HG02610 (cell line): Measurements from ENCODE around the gene APCDD1L.

ENCODE experiments used
- ATAC-seq: cut with Tn5 transposase; IDR thresholded peaks from one replicate; pipeline ENCODE4 v1.9.1; 2021; ENCODE audit warnings: mild to moderate bottlenecking, moderate library complexity; ENCODE audit not compliant: unreplicated experiment

Gene APCDD1L

DNA sequence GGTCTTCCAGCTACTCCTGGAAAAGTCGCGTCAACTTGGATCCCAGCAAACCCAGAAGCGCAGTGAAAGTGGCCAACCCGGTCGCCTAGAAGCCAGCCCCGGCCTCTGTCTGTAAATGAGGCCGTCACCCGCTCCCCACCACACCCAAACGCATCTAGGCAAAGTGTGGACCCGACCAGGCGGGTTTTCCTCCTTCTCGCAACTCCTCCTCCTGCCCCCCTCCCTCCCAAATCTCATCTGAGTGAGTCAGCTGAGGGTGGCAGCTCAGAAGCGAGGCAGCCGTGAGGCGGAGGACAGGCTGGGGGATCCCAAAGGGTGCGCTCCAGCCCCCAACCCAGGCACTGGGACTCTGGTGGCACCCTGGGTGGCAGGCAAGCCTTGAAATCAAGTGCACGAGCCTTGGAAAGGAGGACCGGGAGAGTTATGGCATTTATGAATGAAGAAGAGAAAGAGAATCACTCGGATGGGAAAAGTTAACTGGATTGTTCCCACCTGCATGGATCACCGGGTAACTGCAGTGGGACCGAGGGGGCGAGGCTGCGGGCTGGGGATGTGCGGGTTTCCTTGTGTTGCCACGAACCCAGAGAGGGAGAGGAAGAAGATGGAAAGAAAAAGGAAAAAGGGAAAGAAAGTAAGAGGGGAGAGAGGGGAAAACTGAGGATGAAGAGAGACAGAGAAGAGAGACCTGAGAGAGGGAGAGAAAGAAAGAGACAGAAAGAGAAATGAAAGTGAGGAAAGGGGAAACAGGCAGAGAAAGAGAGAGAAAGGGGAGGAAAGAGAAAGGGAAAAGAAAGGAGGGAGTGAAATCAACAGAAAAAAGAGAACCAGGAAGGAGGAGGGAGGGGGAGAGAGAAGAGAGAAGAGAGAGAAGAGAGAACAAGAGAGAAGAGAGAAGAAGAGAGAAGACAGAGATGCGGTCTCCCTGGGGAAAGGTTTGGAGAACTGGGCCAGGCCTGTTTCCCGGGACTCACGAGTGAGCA lies at the start of gene APCDD1L:
Gene APCDD1L (minus strand): TSS at position 167 of the 980 bp plus-strand sequence. CDS start 692 bp downstream, outside the sequence.
- no peak for ATAC-seq

DNA sequence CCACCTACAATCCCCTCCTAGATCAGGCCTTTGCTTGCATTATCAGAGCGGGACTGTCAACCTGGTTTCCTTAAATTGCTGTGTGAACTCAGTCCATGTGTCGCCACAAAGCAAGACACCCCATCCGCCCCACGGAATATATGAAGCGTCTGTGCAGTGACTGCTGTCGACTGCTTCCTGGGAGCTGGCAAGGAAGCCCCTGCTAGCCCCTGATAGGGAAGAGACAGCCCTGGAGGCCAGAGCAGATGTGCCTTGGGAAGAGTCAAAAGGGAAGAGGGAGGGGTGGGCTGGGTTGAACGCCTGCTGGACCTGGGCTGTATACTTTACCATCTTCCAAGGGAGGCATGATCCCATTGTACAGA lies 44.1 kb upstream of the APCDD1L start:
- ATAC-seq: no peak

GRCh38 chr20:58558486-58559367 lies 43.5 kb upstream of the APCDD1L start:
- no peak for ATAC-seq

DNA sequence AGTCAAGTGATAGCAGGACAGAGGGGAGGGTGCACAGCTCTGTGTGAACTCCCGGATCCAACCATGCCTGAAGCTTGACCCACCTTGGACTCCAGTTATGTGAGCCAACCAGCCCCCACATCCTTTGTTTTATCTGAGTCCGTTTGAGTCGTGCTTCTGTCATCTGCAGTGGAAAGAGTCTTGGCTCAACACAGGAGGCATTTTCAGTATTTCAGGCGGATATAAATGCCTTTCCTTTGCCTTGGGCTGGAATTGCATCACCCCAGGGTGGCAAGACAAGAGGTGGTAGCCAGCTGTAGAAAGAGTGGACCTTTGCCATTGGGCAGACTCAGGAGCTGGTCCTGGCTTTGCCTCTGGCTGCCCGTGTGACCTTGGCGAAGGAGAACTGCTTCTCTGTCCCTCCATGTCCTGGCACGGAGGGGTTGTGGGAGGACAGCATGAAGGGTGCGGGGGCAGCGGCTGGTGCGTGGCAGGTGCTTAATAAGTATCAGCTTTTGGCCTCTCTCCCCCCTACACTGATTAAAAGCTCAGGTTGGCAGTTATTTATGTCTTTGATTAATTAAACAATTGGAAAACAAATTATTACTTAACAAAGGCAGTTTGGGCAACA lies 42.6 kb upstream of the APCDD1L start:
- no peak for ATAC-seq

GRCh38 chr20:58556961-58557360 lies 41.8 kb upstream of the APCDD1L start:
- no peak for ATAC-seq

GRCh38 chr20:58555078-58555765 lies 40.0 kb upstream of the APCDD1L start:
- no peak for ATAC-seq

- ATAC-seq: no peak
Observed at GRCh38 chr20:58554541-58554940, 39.3 kb upstream of the APCDD1L start.

- ATAC-seq: no peak
Observed at GRCh38 chr20:58553841-58554240, 38.6 kb upstream of the APCDD1L start.

DNA sequence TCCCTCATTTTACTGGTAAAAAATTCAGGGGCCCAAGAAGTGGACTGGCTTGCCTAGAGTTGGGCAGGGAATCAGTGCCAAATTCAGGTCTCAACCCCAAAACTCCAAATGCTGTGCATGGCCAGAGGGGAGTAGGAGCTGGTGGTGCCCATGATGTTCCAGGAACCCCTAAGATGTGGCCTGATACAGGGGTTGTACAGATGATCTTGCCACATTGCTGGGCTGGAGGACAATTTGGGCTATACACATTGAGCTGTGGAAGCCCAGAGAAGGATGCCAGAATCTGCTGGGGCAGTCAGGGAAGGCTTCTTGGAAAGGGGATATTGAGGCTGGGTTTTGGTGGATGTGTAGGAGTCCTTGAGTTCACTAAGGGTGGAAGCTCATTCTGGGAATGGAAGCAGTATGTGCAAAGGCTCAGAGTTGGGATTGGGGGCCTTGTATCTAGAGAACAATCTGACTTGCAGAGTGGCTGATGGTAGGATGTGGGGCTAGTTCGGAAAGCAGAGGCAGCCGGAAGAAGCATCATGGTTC lies 38.0 kb upstream of the APCDD1L start:
- no peak for ATAC-seq

- ATAC-seq: no peak
Observed at GRCh38 chr20:58552366-58552934, 37.3 kb upstream of the APCDD1L start.

DNA sequence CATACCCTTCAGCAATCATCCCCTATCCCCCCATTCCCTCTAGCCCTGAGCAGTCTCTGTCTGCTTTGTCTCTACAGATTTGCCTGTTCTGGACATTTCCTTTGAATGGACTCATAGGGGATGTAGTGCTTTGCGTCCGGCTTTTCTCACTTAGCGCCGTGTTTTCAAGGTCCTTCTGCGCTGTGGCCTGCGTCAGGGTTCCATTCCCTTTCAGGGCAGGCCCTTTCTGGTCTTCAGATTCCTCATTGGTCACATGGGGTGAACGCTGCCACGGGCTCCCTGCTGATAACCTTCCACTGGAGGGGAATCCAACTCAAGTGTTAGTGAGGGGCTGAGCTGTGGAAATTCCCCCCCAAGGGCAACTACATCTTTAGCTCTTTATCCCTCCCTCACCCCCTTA lies 36.4 kb upstream of the APCDD1L start:
- ATAC-seq: no peak

GRCh38 chr20:58550275-58551059 lies 35.3 kb upstream of the APCDD1L start:
- no peak for ATAC-seq

DNA sequence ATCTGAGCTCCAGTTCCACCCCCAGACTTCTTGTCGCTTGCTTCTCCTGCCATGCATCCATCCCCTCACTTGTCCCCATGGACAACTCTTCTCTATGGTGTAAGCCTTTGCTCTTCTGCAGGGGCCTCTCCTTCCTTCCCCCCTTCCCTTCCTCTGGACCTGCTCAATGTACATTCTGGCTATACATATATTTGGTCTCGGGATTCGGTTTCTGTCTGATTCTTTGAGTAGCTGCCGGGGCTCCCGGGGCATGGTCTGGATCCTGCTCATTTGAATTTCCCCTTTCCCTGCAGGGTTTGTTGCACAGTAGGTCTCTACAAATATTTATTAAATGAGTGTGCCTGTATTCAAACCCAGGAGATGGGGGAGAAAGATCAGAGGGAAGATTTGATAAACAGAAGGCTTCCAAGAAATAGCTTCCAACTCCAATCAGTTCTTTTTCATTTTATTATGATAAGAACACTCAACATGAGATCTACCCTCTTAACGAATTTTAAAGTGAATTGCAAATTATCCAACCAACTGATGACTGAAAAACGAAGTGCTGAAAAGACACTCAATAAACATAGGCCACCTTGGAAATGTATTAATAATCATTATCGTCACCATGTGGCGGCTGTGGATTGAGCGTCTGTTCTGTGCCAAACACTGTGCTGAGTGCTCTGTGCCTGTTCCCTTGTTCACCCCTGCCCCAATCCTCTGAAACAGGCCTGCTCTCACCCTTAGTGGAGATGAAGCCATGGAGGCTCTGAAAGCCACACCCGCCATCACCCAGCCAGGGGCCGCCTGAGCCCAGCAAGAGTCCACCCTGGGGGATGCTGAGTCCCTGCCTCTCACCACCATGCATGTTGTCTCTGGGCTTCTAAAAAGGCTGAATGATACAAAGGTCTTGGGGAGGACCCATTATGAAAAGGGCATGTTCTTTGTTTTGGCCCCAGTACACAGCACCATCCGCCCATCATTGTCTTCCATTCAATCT lies 34.3 kb upstream of the APCDD1L start:
- no peak for ATAC-seq

- no peak for ATAC-seq
Observed at GRCh38 chr20:58547623-58548475, 32.6 kb upstream of the APCDD1L start.

GRCh38 chr20:58546756-58547622 lies 31.8 kb upstream of the APCDD1L start:
- no peak for ATAC-seq

DNA sequence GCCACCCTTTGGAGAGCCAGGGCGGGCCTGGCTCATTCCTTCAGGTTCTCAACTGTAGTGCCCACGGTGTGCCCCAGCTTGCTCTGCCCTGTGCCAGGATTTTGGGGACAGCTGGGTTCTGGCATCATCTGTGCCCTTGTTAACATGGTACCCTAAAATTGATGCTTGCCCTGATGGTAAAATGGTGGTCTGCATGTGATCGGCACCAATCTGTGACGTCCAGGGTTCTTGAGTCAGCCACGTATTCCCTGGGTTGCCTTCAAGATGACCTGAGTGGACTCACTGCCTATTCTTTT lies 31.2 kb upstream of the APCDD1L start:
- no peak for ATAC-seq
